ENCODE results near the gene NRAS.
A peak's percentile ranks its signal among the peaks of the same experiment; 100 is the strongest.
"Not testable (repeated sequence)": the region's sequence is repeated elsewhere in the genome, so short reads cannot be mapped to it uniquely, and the experiment has no call there.

NRAS gene

DNA sequence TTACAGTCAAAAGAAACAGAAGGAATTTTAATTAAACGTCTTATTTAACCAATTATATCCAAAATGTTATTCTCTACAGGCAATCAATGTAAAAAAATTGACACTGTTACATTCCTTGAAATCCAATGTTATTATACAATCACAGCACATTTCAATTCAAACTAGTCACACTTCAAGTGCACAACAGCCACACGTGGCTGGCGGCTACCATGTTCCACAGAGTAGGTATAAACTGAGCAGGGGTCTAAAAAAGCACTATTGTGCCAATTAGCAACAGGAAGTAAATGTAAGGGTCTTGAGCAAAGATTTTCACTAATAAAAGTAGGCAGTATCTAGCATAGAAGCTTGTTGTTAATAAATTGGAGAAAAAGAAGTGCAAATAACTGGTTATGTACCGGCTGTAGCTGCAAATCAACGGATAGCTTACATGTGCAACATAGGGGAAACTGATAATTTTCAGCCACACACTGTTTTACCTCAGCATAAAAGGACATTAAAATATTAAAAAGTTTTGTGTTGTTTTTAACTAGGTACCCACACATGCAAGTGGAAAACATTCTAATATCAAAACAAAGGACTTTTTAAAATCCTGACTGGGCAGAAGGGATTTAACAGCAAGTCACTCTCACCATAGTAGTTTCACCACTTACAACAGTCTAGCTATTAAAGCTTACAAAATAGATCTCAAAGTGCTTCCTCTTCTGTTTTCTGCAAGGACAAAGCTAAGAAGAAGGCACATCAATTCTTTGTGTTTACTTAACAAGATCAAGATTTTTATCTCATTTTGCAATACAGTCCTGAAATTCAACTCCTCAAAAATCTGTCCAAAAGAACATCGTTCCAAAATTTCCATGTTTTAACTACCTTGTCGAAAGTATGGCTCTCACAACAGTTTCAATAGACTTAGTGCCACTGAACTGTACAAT, 38.7 kb upstream of the NRAS start:
- peak overlapping the region; percentile 100 for H3K4me3 ChIP-seq (ENCODE audit: low read depth, low read length)
- TF ChIP-seq, protein P1, sequence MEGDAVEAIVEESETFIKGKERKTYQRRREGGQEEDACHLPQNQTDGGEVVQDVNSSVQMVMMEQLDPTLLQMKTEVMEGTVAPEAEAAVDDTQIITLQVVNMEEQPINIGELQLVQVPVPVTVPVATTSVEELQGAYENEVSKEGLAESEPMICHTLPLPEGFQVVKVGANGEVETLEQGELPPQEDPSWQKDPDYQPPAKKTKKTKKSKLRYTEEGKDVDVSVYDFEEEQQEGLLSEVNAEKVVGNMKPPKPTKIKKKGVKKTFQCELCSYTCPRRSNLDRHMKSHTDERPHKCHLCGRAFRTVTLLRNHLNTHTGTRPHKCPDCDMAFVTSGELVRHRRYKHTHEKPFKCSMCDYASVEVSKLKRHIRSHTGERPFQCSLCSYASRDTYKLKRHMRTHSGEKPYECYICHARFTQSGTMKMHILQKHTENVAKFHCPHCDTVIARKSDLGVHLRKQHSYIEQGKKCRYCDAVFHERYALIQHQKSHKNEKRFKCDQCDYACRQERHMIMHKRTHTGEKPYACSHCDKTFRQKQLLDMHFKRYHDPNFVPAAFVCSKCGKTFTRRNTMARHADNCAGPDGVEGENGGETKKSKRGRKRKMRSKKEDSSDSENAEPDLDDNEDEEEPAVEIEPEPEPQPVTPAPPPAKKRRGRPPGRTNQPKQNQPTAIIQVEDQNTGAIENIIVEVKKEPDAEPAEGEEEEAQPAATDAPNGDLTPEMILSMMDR (IDR thresholded peaks at IDR 0.05; ENCODE audit: low read depth, low read length), result no peak

DNA sequence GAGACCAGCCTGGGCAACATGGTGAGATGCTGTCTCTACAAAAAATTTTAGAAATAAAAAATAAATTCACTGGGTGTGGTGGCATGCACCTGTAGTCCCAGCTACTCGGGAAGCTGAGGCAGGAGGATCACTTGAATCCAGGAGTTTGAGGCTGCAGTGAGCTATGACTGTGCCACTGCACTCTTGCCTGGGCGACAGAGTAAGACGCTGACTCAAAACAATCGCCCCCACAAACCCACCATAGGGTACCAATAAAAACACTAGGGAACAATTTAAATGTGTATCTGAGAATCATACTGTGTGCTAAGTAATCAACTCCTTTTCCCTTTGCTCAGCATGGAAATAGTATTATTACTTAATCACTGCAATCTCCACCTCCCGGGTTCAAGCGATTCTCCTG, 37.1 kb upstream of the NRAS start:
- not testable (repeated sequence) for H3K4me3 ChIP-seq (ENCODE audit: low read depth, low read length)

- TF ChIP-seq, protein P1 (IDR thresholded peaks at IDR 0.05; ENCODE audit: low read depth, low read length), result no peak
- no peak overlapping the region for H3K4me3 ChIP-seq (ENCODE audit: low read depth, low read length)
Measured at GRCh38 chr1:114753143-114753542, 36.6 kb upstream of the NRAS start.

- H3K4me3 ChIP-seq (ENCODE audit: low read depth, low read length), result no peak overlapping the region
Measured at GRCh38 chr1:114750780-114751179, 34.2 kb upstream of the NRAS start.

DNA sequence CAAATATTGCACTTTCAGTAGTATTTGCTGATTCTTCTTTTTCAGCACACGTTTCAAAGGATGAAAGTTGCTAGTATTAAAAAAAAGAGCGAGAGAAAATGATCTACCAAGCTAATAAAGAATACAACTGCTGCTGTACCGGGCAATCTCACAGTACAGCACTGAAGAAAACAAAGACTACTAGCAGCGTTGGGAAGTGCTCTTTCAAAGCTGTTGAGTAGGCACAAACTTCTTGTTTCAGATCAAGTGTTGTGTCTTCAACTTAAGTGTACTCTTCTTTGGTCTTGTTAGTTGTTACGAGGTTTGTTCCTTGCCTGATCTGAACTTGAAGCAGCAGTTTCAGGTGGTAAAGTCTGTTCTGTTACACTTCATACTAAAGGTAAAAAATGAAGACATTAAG, 33.3 kb upstream of the NRAS start:
- TF ChIP-seq, protein P1 (IDR thresholded peaks at IDR 0.05; ENCODE audit: low read depth, low read length), result no peak
- H3K4me3 ChIP-seq (ENCODE audit: low read depth, low read length), result no peak overlapping the region

More at GRCh38 chr1:114750780-114751179, 34.2 kb upstream of the NRAS start:
- TF ChIP-seq, protein P1 (IDR thresholded peaks at IDR 0.05; ENCODE audit: low read depth, low read length), result no peak

DNA sequence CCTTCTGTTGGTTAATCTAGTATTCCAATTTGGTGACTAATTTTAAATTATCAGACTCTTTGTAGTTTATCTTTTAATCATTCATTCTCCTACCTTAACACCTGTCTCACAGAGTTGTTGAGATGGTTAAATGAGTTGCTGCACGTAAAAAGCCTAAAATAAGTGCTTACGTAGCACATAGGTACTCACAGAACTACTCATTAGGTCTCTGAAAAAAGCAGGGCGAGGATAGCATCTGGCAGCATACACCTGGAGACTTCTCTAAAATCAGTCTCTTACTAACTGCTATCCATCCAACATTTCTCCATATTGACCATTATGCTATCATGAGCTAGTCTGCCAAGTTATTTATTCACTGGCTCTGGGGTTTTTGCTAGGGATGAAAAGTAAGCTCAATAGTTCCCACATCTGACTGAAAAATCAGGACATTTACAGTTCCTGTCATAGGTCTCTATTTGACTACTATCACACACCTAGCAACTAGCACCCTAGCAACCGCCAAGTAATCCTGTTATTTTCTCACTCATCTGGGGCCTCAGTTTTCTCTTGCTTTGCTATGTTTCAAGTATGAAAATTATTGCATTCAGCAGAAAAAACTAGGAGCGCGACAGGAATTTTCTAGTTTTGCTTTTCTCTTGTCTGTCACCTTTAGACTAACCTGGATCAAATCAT, 30.0 kb upstream of the NRAS start:
- TF ChIP-seq, protein P1 (IDR thresholded peaks at IDR 0.05; ENCODE audit: low read depth, low read length), result no peak
- no peak overlapping the region for H3K4me3 ChIP-seq (ENCODE audit: low read depth, low read length)

- TF ChIP-seq, protein P1 (IDR thresholded peaks at IDR 0.05; ENCODE audit: low read depth, low read length), result no peak
- H3K4me3 ChIP-seq (ENCODE audit: low read depth, low read length), result no peak overlapping the region
Measured at GRCh38 chr1:114745291-114745690, 28.7 kb upstream of the NRAS start.

Measured in WI38 (cell line).